ENCODE results near the gene RANBP2. TPM values are rescaled to one million over a fixed set of nuclear protein-coding genes. Genes with fewer than 3 reads are reported as not detected.

The RANBP2 gene
- total and polyA plus RNA-seq, 9 of the 15 experiments (the other 6 are each of a cell fraction or from before 2014, with no cell fraction given) = 11.7 to 97.4 (median 48.1) TPM

DNA sequence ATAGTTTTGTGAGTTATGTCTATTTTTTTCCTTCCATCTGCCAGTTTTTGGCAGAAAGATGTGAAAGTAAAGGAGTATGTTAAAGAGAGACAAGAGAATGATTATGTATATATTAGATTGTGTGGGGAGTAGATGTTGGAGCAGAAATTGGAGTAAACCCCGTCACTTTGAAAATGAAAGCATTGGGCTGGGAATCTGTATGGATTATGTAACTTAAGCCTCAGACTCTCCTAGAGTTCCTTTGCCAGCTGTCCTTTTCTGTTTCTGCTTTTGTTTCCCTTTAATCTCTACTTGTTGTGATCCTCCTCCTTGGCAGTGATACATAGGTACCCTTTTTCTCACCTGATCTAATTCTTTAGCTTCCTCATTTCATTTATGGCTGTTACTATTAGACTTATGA lies 86.5 kb downstream of the RANBP2 start (continued):
- TF ChIP-seq, protein P1, sequence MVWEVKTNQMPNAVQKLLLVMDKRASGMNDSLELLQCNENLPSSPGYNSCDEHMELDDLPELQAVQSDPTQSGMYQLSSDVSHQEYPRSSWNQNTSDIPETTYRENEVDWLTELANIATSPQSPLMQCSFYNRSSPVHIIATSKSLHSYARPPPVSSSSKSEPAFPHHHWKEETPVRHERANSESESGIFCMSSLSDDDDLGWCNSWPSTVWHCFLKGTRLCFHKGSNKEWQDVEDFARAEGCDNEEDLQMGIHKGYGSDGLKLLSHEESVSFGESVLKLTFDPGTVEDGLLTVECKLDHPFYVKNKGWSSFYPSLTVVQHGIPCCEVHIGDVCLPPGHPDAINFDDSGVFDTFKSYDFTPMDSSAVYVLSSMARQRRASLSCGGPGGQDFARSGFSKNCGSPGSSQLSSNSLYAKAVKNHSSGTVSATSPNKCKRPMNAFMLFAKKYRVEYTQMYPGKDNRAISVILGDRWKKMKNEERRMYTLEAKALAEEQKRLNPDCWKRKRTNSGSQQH (CRISPR knock-in tag; IDR thresholded peaks at IDR 0.05) = no peak
- TF ChIP-seq GABPB1 (CRISPR knock-in tag; IDR thresholded peaks at IDR 0.05) = no peak
- TF ChIP-seq, protein P2, sequence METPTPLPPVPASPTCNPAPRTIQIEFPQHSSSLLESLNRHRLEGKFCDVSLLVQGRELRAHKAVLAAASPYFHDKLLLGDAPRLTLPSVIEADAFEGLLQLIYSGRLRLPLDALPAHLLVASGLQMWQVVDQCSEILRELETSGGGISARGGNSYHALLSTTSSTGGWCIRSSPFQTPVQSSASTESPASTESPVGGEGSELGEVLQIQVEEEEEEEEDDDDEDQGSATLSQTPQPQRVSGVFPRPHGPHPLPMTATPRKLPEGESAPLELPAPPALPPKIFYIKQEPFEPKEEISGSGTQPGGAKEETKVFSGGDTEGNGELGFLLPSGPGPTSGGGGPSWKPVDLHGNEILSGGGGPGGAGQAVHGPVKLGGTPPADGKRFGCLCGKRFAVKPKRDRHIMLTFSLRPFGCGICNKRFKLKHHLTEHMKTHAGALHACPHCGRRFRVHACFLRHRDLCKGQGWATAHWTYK (CRISPR knock-in tag; IDR thresholded peaks at IDR 0.05) = no peak
- TF ChIP-seq WHSC1 (IDR thresholded peaks at IDR 0.05; ENCODE audit: low read length) = no peak
- no peak for TF ChIP-seq CSDE1 (IDR thresholded peaks at IDR 0.05)
- TF ChIP-seq NFXL1 (CRISPR knock-in tag; IDR thresholded peaks at IDR 0.05) = no peak
- TF ChIP-seq ZNF175 (CRISPR knock-in tag; IDR thresholded peaks at IDR 0.05; ENCODE audit: low read depth) = no peak
- TF ChIP-seq, protein P3, sequence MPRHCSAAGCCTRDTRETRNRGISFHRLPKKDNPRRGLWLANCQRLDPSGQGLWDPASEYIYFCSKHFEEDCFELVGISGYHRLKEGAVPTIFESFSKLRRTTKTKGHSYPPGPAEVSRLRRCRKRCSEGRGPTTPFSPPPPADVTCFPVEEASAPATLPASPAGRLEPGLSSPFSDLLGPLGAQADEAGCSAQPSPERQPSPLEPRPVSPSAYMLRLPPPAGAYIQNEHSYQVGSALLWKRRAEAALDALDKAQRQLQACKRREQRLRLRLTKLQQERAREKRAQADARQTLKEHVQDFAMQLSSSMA (CRISPR knock-in tag; IDR thresholded peaks at IDR 0.05) = no peak
- TF ChIP-seq TCF7L2 (IDR thresholded peaks at IDR 0.05; ENCODE audit: low read depth, low read length) = no peak
- no peak for TF ChIP-seq FOXJ3 (CRISPR knock-in tag; IDR thresholded peaks at IDR 0.05)
